ENCODE measurements around the gene ASIC2.

Gene ASIC2

GRCh38 chr17:33012522-33013033 lies 280.5 kb downstream of the ASIC2 start:
- TF ChIP-seq, protein P1, sequence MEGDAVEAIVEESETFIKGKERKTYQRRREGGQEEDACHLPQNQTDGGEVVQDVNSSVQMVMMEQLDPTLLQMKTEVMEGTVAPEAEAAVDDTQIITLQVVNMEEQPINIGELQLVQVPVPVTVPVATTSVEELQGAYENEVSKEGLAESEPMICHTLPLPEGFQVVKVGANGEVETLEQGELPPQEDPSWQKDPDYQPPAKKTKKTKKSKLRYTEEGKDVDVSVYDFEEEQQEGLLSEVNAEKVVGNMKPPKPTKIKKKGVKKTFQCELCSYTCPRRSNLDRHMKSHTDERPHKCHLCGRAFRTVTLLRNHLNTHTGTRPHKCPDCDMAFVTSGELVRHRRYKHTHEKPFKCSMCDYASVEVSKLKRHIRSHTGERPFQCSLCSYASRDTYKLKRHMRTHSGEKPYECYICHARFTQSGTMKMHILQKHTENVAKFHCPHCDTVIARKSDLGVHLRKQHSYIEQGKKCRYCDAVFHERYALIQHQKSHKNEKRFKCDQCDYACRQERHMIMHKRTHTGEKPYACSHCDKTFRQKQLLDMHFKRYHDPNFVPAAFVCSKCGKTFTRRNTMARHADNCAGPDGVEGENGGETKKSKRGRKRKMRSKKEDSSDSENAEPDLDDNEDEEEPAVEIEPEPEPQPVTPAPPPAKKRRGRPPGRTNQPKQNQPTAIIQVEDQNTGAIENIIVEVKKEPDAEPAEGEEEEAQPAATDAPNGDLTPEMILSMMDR (IDR thresholded peaks at IDR 0.05; ENCODE audit: low read depth, low read length), result no peak
- no peak overlapping the region for H3K4me3 ChIP-seq (ENCODE audit: low read depth, low read length)

GRCh38 chr17:33009636-33010035 lies 283.5 kb downstream of the ASIC2 start:
- H3K4me3 ChIP-seq (ENCODE audit: low read depth, low read length), result no peak overlapping the region
- TF ChIP-seq, protein P1 (IDR thresholded peaks at IDR 0.05; ENCODE audit: low read depth, low read length), result no peak

DNA sequence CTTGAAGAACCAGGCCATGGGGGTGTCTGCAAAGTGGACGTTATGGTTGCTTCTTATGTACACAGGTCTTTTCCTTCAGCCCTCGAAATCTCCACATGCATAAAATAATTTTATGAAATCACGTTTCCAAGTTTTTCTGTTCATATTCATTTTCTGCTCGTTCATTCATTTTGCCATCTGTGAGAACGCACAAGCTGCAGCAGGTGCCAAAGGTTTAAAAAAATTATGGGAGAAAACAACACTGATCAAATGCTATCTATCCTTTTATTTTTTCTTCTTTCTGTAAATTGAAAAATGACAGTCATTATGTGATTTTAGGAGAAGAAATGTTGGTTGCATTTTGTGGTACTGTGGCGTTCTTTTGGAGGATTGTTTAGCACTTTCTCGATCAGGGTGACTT lies 285.9 kb downstream of the ASIC2 start:
- TF ChIP-seq, protein P1 (IDR thresholded peaks at IDR 0.05; ENCODE audit: low read depth, low read length), result no peak
- no peak overlapping the region for H3K4me3 ChIP-seq (ENCODE audit: low read depth, low read length)

- TF ChIP-seq, protein P1 (IDR thresholded peaks at IDR 0.05; ENCODE audit: low read depth, low read length), result no peak
- H3K4me3 ChIP-seq (ENCODE audit: low read depth, low read length), result no peak overlapping the region
These were observed 290.8 kb downstream of the ASIC2 start for GRCh38 chr17:33002246-33002645.

- TF ChIP-seq, protein P1 (IDR thresholded peaks at IDR 0.05; ENCODE audit: low read depth, low read length), result no peak
- H3K4me3 ChIP-seq (ENCODE audit: low read depth, low read length), result no peak overlapping the region
These were observed 294.2 kb downstream of the ASIC2 start for GRCh38 chr17:32998887-32999228.

DNA sequence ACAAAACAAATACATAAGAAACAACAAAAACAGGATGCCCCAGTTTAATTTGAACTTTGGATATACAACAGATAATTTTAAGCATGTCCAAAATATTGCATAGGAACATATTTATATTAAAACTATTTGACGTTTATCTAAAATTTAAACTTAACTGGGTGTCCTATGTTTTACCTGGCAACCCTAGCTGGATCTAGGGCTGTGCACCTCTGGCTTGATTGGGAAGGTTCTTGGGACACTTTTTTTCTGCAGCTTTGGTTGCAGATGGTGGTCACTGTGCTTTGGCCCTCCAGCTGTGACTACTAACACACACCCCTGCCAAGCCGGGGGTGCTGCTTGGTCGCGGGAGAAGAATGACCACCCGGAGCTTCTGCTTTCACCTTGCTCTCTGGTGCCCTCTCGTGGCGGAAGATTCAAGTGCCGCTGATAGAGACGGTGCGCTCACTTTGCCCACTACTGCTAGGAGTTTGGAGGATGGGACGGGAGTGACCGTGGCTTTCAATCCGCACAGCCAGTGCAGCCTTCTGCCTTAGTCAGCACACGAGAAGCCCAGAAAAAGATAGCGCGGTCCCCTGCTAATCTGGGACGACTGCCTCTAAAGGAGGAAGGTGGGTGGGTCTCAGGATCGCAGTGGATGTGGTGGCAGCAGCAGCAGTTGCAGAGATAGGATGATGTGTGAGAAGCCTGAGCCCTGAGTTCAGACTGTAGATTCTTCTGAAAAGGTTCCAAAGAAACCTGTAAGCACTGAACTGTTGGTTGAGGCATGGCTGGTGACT lies 294.8 kb downstream of the ASIC2 start:
- no peak overlapping the region for H3K4me3 ChIP-seq (ENCODE audit: low read depth, low read length)
- TF ChIP-seq, protein P1 (IDR thresholded peaks at IDR 0.05; ENCODE audit: low read depth, low read length), result peak; percentile 89

- TF ChIP-seq, protein P1 (IDR thresholded peaks at IDR 0.05; ENCODE audit: low read depth, low read length), result no peak
These were observed 297.6 kb downstream of the ASIC2 start for GRCh38 chr17:32995416-32996045.

More at GRCh38 chr17:32995416-32996045, 297.6 kb downstream of the ASIC2 start:
- H3K4me3 ChIP-seq (ENCODE audit: low read depth, low read length), result no peak overlapping the region
